GM13977 (cell line): Measurements from ENCODE around the gene NRCAM.
A peak's percentile ranks its signal among the peaks of the same experiment; 100 is the strongest.

Source experiments
- DNase-seq: peaks from one replicate; pipeline ENCODE4 v3.0.0; 2012; ENCODE audit warnings: low spot score
- in situ Hi-C: fragments of 300-500 bp; cut with MboI; formaldehyde crosslinking; loops from one replicate; pipeline ENCODE4 v1.12.0; 2022; ENCODE audit warnings: low sequenced_read_pairs, low pct_unique_long_range_greater_than_20kb, mixed read lengths, inconsistent platforms; ENCODE audit not compliant: unreplicated experiment
- TF ChIP-seq, protein P1 (sequence below): IDR thresholded peaks from 2 replicates; pipeline ENCODE4 v1.5.1; 2012; ENCODE audit warnings: mild to moderate bottlenecking, control low read depth; ENCODE audit not compliant: insufficient read depth; ENCODE audit errors: extremely low read depth, missing control alignments

NRCAM gene

DNA sequence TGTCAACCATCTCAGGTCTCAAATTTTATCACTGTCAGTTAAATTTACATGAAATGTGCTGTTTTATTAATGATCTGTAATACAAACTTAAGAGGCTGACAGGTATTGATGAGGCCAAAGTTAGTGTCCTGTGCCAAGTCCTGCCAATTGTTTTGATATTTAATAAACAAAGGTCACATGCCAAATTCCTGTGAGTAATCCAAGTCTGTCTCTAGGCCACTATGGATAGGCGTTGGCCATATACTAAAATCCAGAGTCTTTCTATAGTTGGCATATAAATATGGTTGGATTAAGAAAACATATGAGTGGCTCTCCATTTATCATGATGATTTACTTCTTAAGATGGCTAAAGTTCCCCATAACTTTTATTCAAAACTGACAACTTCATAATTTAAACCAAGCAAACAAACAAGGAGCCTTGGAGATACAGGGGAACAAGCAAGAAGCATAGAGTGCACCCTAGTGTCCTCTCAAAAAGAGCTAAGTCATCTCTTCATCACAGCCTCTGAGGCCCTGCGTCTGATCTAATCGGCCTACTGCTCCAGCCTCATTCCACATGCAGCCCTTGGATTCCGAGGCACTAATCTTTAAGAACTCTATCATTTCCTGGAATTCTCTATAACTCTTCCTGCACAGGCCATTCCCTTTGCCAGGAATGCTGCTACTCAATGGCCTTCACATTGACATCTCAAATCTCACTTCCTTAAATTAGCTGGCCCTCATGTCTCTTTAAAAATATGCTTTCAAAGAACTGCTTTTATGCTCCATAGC is 32.7 kb upstream of the NRCAM start:
- no peak for DNase-seq
- TF ChIP-seq, protein P1, sequence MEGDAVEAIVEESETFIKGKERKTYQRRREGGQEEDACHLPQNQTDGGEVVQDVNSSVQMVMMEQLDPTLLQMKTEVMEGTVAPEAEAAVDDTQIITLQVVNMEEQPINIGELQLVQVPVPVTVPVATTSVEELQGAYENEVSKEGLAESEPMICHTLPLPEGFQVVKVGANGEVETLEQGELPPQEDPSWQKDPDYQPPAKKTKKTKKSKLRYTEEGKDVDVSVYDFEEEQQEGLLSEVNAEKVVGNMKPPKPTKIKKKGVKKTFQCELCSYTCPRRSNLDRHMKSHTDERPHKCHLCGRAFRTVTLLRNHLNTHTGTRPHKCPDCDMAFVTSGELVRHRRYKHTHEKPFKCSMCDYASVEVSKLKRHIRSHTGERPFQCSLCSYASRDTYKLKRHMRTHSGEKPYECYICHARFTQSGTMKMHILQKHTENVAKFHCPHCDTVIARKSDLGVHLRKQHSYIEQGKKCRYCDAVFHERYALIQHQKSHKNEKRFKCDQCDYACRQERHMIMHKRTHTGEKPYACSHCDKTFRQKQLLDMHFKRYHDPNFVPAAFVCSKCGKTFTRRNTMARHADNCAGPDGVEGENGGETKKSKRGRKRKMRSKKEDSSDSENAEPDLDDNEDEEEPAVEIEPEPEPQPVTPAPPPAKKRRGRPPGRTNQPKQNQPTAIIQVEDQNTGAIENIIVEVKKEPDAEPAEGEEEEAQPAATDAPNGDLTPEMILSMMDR = no peak
- in situ Hi-C loops = no loop called here

DNA sequence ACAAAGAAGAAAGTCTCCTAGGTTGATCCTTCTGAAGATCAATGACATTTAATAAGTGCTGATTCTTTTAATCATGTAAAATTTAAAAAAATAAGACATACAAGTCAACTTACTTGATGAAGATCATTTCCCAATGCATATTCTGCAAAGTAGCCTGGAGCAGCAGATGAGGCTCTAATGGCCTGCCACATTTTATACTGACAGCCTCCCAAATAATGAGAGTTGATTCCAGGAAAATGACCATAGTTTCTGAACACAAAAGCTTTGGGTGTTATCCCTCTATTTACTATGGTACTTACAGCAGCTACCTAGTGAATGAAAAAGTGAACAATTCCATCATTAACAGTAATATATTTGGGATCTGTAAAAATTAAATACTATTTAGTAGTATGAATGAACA is 31.4 kb upstream of the NRCAM start:
- no peak for DNase-seq
- in situ Hi-C loops = no loop called here
- TF ChIP-seq, protein P1 = no peak

DNA sequence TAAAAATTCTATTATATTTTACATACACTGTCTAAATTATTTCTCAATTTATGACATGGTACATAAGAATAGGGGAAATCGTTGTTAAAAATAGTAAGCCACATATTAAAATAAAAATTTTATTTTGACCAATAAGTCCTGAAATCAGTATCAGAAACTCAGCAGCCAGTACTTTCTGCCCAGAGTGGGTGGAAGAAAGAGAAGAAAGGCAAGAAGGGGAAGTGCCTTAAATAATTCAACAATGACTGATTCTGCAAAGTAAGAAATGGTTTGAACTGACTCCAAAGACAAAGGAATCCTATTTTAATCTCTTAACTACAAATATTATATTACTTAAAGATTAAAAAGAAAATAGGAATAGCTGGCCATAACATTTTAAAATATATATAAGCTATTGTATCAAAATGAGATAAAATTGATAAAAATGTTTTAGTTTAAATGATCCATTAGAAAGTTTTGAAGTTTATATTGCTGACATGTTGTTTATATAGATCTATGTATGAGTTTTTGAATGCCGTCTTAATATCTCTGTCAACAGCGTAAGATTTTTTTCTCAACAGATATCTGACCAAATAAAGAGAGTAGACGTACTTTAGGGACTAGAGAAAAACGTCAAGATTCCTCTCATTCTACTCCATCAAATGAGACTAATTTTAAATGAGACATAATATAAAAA is 30.2 kb upstream of the NRCAM start:
- TF ChIP-seq, protein P1 = no peak
- peak; percentile 21 for DNase-seq
- in situ Hi-C loops = no loop called here

DNA sequence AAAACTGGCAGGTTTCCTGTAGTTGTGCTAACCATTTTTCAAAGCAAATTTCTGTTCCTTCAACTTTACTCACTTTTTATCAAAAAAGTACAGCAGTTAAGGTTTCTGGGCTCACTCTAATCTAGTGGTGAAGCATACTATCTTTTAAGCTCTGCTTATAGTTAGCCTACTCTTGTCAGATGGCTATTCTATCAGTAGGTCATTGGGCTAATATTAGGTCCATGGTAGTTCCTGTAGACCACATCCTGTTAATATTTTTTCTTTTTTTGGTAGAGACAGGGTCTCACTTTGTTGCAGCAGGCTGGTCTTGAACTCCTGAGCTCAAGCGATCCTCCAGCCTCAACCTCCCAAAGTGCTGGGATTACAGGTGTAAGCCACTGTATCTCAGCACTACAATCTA is 27.9 kb upstream of the NRCAM start:
- DNase-seq = no peak
- TF ChIP-seq, protein P1 = no peak
- in situ Hi-C loops = no loop called here

DNA sequence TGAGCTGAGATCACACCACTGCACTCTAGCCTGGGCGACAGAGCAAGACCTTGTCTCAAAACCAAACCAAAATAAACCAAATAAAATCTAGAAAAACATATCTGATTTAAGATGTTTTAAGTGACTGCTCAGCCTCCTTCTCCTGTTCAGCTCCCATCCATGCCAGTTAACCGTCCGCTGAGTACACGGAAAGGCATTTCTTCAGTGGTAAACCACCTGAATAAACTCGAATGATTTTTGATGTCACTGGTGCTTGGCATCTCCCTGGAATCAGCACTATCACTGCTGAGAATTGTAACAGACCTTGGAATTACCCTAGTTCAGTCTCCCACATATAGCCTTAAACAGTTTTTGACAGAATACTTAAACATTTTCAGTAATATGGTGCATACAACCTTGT is 24.1 kb upstream of the NRCAM start:
- no peak for DNase-seq
- TF ChIP-seq, protein P1 = no peak
- in situ Hi-C loops = no loop called here

DNA sequence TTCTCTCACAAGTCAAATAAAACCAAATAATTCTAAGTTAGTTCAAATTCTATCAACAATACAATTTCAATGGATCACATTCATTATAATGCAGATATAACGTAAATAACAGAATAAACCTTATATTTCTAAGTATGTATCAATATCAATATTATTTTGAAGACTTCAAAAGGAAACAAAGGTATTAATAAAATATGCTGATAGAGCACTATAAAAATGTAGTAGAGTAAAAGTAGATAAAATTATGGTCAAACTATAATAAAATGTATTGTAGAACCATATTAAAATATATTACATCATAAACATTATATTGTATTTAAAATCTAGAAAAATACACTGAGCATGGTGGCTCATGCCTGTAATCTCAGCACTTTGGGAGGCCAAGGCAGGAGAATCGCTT is 23.5 kb upstream of the NRCAM start:
- in situ Hi-C loops = no loop called here
- TF ChIP-seq, protein P1 = no peak
- no peak for DNase-seq
